NCI-H510A treated with DMSO at 0.1 percent for 48 hours (cell line): ENCODE data around the gene KLF11.
A peak's percentile ranks its signal among the peaks of the same experiment; 100 is the strongest.

Source experiments
- DNase-seq: peaks from one replicate; lab custom pipeline; 2025; lab: John Stamatoyannopoulos, UW

The KLF11 gene

GRCh38 chr2:10043256-10043905, at the start of gene KLF11:
KLF11 (plus strand) TSS chr2:10043550; CDS start chr2:10043717, 167 bp downstream.
- peak; percentile 91 for DNase-seq

- DNase-seq: no peak
Observed at GRCh38 chr2:9994462-9994861, 48.9 kb upstream of the KLF11 start.

GRCh38 chr2:9995059-9995458, 48.3 kb upstream of the KLF11 start:
- no peak for DNase-seq

GRCh38 chr2:9996321-9996720, 47.0 kb upstream of the KLF11 start:
- DNase-seq: no peak

- DNase-seq: no peak
Observed at GRCh38 chr2:9997936-9998335, 45.4 kb upstream of the KLF11 start.

GRCh38 chr2:9998916-9999654, 44.3 kb upstream of the KLF11 start:
- no peak for DNase-seq

- DNase-seq: no peak
Observed at GRCh38 chr2:9999693-10000092, 43.7 kb upstream of the KLF11 start.

- DNase-seq: no peak
Observed at GRCh38 chr2:10000541-10000940, 42.8 kb upstream of the KLF11 start.

- no peak for DNase-seq
Observed at GRCh38 chr2:10001586-10001985, 41.8 kb upstream of the KLF11 start.

GRCh38 chr2:10002109-10002508, 41.2 kb upstream of the KLF11 start:
- no peak for DNase-seq

GRCh38 chr2:10002681-10003080, 40.7 kb upstream of the KLF11 start:
- no peak for DNase-seq

- DNase-seq: no peak
Observed at GRCh38 chr2:10003206-10004125, 39.9 kb upstream of the KLF11 start.

GRCh38 chr2:10004401-10004800, 38.9 kb upstream of the KLF11 start:
- no peak for DNase-seq

GRCh38 chr2:10004836-10005235, 38.5 kb upstream of the KLF11 start:
- DNase-seq: no peak

GRCh38 chr2:10005461-10006235, 37.7 kb upstream of the KLF11 start:
- no peak for DNase-seq

- DNase-seq: no peak
Observed at GRCh38 chr2:10006236-10007161, 36.9 kb upstream of the KLF11 start.

GRCh38 chr2:10007435-10007834, 35.9 kb upstream of the KLF11 start:
- no peak for DNase-seq

- no peak for DNase-seq
Observed at GRCh38 chr2:10007921-10008808, 35.2 kb upstream of the KLF11 start.

- DNase-seq: no peak
Observed at GRCh38 chr2:10008809-10009176, 34.6 kb upstream of the KLF11 start.
